Embryonic facial prominence (tissue), 1 donor: ENCODE measurements around the gene RAD54L.
"Not testable (repeated sequence)": the region's sequence is repeated elsewhere in the genome, so short reads cannot be mapped to it uniquely, and the experiment has no call there.

Source experiments
- DNase-seq: peaks from one replicate; pipeline ENCODE4 v3.0.0-alpha.2; 2016; ENCODE audit errors: extremely low spot score

RAD54L gene

GRCh38 chr1:46241733-46242132 lies 5.8 kb upstream of the RAD54L start:
- DNase-seq = not testable (repeated sequence)

- DNase-seq = no peak
These were observed 4.6 kb upstream of the RAD54L start for GRCh38 chr1:46242918-46243317.

GRCh38 chr1:46243831-46244230 lies 3.7 kb upstream of the RAD54L start:
- not testable (repeated sequence) for DNase-seq

GRCh38 chr1:46244656-46245371 lies 2.7 kb upstream of the RAD54L start:
- DNase-seq = no peak

GRCh38 chr1:46246136-46246535 lies 1.4 kb upstream of the RAD54L start:
- not testable (repeated sequence) for DNase-seq

GRCh38 chr1:46246548-46247435 lies 771 bp upstream of the RAD54L start:
- peak; percentile 36 for DNase-seq

GRCh38 chr1:46248122-46248920 lies 758 bp downstream of the RAD54L start:
- no peak for DNase-seq

GRCh38 chr1:46254668-46255067 lies 7.1 kb downstream of the RAD54L start:
- DNase-seq = no peak

- DNase-seq = no peak
These were observed 9.0 kb downstream of the RAD54L start for GRCh38 chr1:46256523-46256922.

- DNase-seq = no peak
These were observed 14.9 kb downstream of the RAD54L start for GRCh38 chr1:46262508-46262907.

- no peak for DNase-seq
These were observed 15.6 kb downstream of the RAD54L start for GRCh38 chr1:46263146-46263545.

GRCh38 chr1:46268578-46268977 lies 21.0 kb downstream of the RAD54L start:
- DNase-seq = no peak

GRCh38 chr1:46274225-46275029 lies 26.9 kb downstream of the RAD54L start:
- no peak for DNase-seq

- DNase-seq = no peak
These were observed 27.4 kb downstream of the RAD54L start for GRCh38 chr1:46275030-46275337.

GRCh38 chr1:46277658-46278373 lies 30.3 kb downstream of the RAD54L start:
- DNase-seq = no peak

GRCh38 chr1:46278807-46279206 lies 31.2 kb downstream of the RAD54L start:
- no peak for DNase-seq

- no peak for DNase-seq
These were observed 32.5 kb downstream of the RAD54L start for GRCh38 chr1:46280092-46280491.

GRCh38 chr1:46281021-46281420 lies 33.5 kb downstream of the RAD54L start:
- DNase-seq = no peak

- no peak for DNase-seq
These were observed 36.5 kb downstream of the RAD54L start for GRCh38 chr1:46284058-46284457.

GRCh38 chr1:46284597-46285564 lies 37.3 kb downstream of the RAD54L start:
- no peak for DNase-seq
